ENCODE data around the gene TPD52L1.
"Not testable (repeated sequence)": the region's sequence is repeated elsewhere in the genome, so short reads cannot be mapped to it uniquely, and the experiment has no call there.

TPD52L1 gene

GRCh38 chr6:125142618-125143017 lies 11.0 kb upstream of the TPD52L1 start:
- DNase-seq (ENCODE audit: low spot score), result no peak

GRCh38 chr6:125144822-125145221 lies 8.8 kb upstream of the TPD52L1 start:
- no peak for DNase-seq (ENCODE audit: low spot score)

GRCh38 chr6:125149256-125150144 lies 4.1 kb upstream of the TPD52L1 start:
- no peak for DNase-seq (ENCODE audit: low spot score)

GRCh38 chr6:125151700-125152099 lies 1.9 kb upstream of the TPD52L1 start:
- no peak for DNase-seq (ENCODE audit: low spot score)

- no peak for DNase-seq (ENCODE audit: low spot score)
Measured at GRCh38 chr6:125154118-125154760, 666 bp downstream of the TPD52L1 start.

GRCh38 chr6:125154761-125155135 lies 1.2 kb downstream of the TPD52L1 start:
- no peak for DNase-seq (ENCODE audit: low spot score)

GRCh38 chr6:125155344-125155743 lies 1.8 kb downstream of the TPD52L1 start:
- no peak for DNase-seq (ENCODE audit: low spot score)

GRCh38 chr6:125156496-125156895 lies 2.9 kb downstream of the TPD52L1 start:
- DNase-seq (ENCODE audit: low spot score), result no peak

GRCh38 chr6:125157280-125157679 lies 3.7 kb downstream of the TPD52L1 start:
- DNase-seq (ENCODE audit: low spot score), result no peak

- no peak for DNase-seq (ENCODE audit: low spot score)
Measured at GRCh38 chr6:125157725-125158124, 4.2 kb downstream of the TPD52L1 start.

- not testable (repeated sequence) for DNase-seq (ENCODE audit: low spot score)
Measured at GRCh38 chr6:125163339-125163738, 9.8 kb downstream of the TPD52L1 start.

- no peak for DNase-seq (ENCODE audit: low spot score)
Measured at GRCh38 chr6:125163811-125164210, 10.2 kb downstream of the TPD52L1 start.

- no peak for DNase-seq (ENCODE audit: low spot score)
Measured at GRCh38 chr6:125164696-125165095, 11.1 kb downstream of the TPD52L1 start.

GRCh38 chr6:125165256-125165655 lies 11.7 kb downstream of the TPD52L1 start:
- no peak for DNase-seq (ENCODE audit: low spot score)

GRCh38 chr6:125165776-125166175 lies 12.2 kb downstream of the TPD52L1 start:
- DNase-seq (ENCODE audit: low spot score), result peak; percentile 23

- DNase-seq (ENCODE audit: low spot score), result no peak
Measured at GRCh38 chr6:125166711-125167110, 13.1 kb downstream of the TPD52L1 start.

- no peak for DNase-seq (ENCODE audit: low spot score)
Measured at GRCh38 chr6:125167579-125167978, 14.0 kb downstream of the TPD52L1 start.

GRCh38 chr6:125169058-125169457 lies 15.5 kb downstream of the TPD52L1 start:
- DNase-seq (ENCODE audit: low spot score), result no peak

GRCh38 chr6:125169522-125169921 lies 15.9 kb downstream of the TPD52L1 start:
- no peak for DNase-seq (ENCODE audit: low spot score)

- DNase-seq (ENCODE audit: low spot score), result no peak
Measured at GRCh38 chr6:125170376-125170775, 16.8 kb downstream of the TPD52L1 start.

GRCh38 chr6:125173341-125174095 lies 19.9 kb downstream of the TPD52L1 start:
- no peak for DNase-seq (ENCODE audit: low spot score)

- DNase-seq (ENCODE audit: low spot score), result no peak
Measured at GRCh38 chr6:125174626-125175025, 21.1 kb downstream of the TPD52L1 start.

All from Ammon's horn (tissue), 1 donor.